ENCODE measurements around the gene MB21D2.

The MB21D2 gene

GRCh38 chr3:192935441-192935840 lies 17.8 kb upstream of the MB21D2 start:
- TF ChIP-seq ZBTB7A (IDR thresholded peaks at IDR 0.05; ENCODE audit: low read depth) (no peak), YY1 (IDR thresholded peaks at IDR 0.05; ENCODE audit: low read depth) (no peak), RAD21 (IDR thresholded peaks at IDR 0.05; ENCODE audit: low read depth) (no peak), NFIC (IDR thresholded peaks at IDR 0.05) (no peak), EGR1 (IDR thresholded peaks at IDR 0.05) (no peak), TAF1 (IDR thresholded peaks at IDR 0.05; ENCODE audit: low read depth) (no peak)
- TF ChIP-seq, protein P1, sequence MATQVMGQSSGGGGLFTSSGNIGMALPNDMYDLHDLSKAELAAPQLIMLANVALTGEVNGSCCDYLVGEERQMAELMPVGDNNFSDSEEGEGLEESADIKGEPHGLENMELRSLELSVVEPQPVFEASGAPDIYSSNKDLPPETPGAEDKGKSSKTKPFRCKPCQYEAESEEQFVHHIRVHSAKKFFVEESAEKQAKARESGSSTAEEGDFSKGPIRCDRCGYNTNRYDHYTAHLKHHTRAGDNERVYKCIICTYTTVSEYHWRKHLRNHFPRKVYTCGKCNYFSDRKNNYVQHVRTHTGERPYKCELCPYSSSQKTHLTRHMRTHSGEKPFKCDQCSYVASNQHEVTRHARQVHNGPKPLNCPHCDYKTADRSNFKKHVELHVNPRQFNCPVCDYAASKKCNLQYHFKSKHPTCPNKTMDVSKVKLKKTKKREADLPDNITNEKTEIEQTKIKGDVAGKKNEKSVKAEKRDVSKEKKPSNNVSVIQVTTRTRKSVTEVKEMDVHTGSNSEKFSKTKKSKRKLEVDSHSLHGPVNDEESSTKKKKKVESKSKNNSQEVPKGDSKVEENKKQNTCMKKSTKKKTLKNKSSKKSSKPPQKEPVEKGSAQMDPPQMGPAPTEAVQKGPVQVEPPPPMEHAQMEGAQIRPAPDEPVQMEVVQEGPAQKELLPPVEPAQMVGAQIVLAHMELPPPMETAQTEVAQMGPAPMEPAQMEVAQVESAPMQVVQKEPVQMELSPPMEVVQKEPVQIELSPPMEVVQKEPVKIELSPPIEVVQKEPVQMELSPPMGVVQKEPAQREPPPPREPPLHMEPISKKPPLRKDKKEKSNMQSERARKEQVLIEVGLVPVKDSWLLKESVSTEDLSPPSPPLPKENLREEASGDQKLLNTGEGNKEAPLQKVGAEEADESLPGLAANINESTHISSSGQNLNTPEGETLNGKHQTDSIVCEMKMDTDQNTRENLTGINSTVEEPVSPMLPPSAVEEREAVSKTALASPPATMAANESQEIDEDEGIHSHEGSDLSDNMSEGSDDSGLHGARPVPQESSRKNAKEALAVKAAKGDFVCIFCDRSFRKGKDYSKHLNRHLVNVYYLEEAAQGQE (IDR thresholded peaks at IDR 0.05; ENCODE audit: low read depth), result no peak

DNA sequence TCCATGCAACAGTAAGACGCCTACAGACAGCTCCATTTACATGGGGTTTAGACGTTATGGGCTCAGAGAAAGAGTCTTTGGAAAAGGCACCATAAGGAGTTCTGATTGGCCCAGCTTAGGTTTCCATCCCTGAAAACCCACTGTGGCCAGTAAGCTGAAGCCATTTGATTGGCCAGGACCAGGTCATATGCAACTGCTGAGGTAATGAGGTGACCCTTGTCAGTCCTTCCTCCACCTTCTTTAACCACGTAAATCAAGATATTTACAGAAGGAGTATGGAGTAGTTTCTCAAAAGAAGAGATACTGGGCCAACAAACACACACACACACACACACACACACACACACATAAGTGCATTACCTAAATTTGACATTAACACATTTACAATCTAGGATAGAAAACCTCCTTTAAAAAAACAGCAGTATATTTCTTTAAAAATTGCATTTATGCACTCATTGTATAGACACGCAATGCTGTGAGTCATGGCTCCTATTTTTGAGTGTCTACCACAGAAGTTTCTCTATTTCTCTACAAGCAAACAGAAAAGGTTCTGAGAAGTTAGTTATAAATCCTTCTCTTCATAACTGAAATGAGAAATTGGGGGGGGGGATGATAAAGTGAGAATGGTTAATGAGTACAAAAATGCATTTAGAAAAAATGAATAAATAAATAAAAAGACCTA lies 16.3 kb upstream of the MB21D2 start:
- no peak for TF ChIP-seq TEAD4 (IDR thresholded peaks at IDR 0.05)
- TF ChIP-seq EP300 (IDR thresholded peaks at IDR 0.05; ENCODE audit: borderline replicate concordance), result no peak
- TF ChIP-seq FOXM1 (IDR thresholded peaks at IDR 0.05; ENCODE audit: borderline replicate concordance, low read depth), result no peak
- TF ChIP-seq, protein P2, sequence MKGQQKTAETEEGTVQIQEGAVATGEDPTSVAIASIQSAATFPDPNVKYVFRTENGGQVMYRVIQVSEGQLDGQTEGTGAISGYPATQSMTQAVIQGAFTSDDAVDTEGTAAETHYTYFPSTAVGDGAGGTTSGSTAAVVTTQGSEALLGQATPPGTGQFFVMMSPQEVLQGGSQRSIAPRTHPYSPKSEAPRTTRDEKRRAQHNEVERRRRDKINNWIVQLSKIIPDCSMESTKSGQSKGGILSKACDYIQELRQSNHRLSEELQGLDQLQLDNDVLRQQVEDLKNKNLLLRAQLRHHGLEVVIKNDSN (IDR thresholded peaks at IDR 0.05), result no peak
- TF ChIP-seq ZBTB7A (IDR thresholded peaks at IDR 0.05; ENCODE audit: low read depth), result no peak

GRCh38 chr3:192933259-192933658 lies 15.6 kb upstream of the MB21D2 start:
- TF ChIP-seq TAF1 (IDR thresholded peaks at IDR 0.05; ENCODE audit: low read depth) (no peak), CREB1 (IDR thresholded peaks at IDR 0.05; ENCODE audit: low read depth) (no peak), CEBPB (IDR thresholded peaks at IDR 0.05) (no peak), ZBTB7A (IDR thresholded peaks at IDR 0.05; ENCODE audit: low read depth) (no peak), EGR1 (IDR thresholded peaks at IDR 0.05) (no peak), RAD21 (IDR thresholded peaks at IDR 0.05; ENCODE audit: low read depth) (no peak), FOXM1 (IDR thresholded peaks at IDR 0.05; ENCODE audit: borderline replicate concordance, low read depth) (no peak), NFIC (IDR thresholded peaks at IDR 0.05) (no peak), MAX (IDR thresholded peaks at IDR 0.05) (no peak), TCF12 (IDR thresholded peaks at IDR 0.05; ENCODE audit: low read depth) (no peak), EP300 (IDR thresholded peaks at IDR 0.05; ENCODE audit: borderline replicate concordance) (no peak)
- TF ChIP-seq, protein P1 (IDR thresholded peaks at IDR 0.05; ENCODE audit: low read depth), result no peak

DNA sequence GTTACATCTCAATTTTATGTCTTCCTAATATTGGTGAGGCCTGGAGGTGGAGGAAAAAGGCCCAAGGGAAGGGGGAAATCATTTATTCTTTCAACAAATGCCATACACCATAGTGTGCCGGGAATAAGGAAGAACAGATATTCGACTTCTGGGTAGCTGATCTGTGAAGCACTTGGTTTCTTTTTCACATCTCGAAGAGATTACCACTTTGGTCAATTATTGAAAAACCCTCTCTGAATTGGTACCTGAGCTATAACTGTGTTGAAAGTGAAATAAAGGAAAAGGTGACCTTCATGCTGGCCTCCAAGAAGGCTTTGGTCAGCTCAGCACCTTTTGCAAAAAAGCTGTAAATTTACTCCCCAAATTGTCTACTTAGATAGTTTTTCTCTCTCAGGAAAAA lies 14.2 kb upstream of the MB21D2 start:
- TF ChIP-seq NFIC (IDR thresholded peaks at IDR 0.05) (no peak), EGR1 (IDR thresholded peaks at IDR 0.05) (no peak), YY1 (IDR thresholded peaks at IDR 0.05; ENCODE audit: low read depth) (no peak), TCF12 (IDR thresholded peaks at IDR 0.05; ENCODE audit: low read depth) (no peak), CEBPB (IDR thresholded peaks at IDR 0.05) (no peak), CREB1 (IDR thresholded peaks at IDR 0.05; ENCODE audit: low read depth) (no peak), ZBTB7A (IDR thresholded peaks at IDR 0.05; ENCODE audit: low read depth) (no peak), EP300 (IDR thresholded peaks at IDR 0.05; ENCODE audit: borderline replicate concordance) (no peak), TAF1 (IDR thresholded peaks at IDR 0.05; ENCODE audit: low read depth) (no peak), FOXM1 (IDR thresholded peaks at IDR 0.05; ENCODE audit: borderline replicate concordance, low read depth) (no peak), TEAD4 (IDR thresholded peaks at IDR 0.05) (no peak), MAX (IDR thresholded peaks at IDR 0.05) (no peak)
- TF ChIP-seq, protein P1 (IDR thresholded peaks at IDR 0.05; ENCODE audit: low read depth), result no peak
- TF ChIP-seq, protein P2 (IDR thresholded peaks at IDR 0.05), result no peak
